ENCODE results near the gene VGLL4.
"Not testable (repeated sequence)": the region's sequence is repeated elsewhere in the genome, so short reads cannot be mapped to it uniquely, and the experiment has no call there.

VGLL4 gene

DNA sequence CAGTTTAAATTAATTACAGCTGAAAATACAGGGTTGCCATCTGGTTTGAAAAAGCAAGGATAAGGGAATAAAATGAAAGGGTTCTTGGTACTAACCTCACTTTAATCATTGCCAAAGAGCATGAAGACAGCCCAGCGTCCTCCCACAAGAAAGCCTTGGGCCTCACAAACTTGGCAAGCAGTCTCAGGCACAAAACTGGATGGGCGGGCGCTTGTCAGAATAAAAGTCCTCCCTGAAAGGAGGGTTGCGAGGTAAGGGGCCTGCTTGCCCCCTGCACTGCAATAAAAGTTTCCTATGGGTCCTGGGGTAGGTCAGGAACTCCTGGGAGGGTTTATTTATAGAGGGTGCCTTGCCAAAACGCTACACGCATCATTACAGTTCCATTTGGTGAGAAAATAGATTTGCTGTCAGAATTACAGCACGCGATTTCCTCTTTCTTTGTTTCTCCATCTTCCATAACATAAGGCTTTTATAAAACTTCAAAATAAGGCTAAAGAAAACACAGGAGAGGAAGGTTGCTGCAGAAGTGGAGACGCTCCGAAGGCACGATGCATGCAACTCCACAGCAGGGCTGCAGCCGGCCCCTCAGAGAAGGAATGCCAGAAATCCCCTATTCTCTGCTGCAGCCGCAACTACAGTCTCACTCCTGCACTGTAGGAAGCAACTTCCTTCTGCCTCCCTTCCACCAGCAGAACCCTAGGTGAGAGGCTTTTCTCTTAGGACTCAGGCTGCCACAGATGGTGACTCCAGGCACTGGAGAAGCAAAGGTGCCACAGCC, 61.3 kb downstream of the VGLL4 start:
- DNase-seq = peak; percentile 31

DNA sequence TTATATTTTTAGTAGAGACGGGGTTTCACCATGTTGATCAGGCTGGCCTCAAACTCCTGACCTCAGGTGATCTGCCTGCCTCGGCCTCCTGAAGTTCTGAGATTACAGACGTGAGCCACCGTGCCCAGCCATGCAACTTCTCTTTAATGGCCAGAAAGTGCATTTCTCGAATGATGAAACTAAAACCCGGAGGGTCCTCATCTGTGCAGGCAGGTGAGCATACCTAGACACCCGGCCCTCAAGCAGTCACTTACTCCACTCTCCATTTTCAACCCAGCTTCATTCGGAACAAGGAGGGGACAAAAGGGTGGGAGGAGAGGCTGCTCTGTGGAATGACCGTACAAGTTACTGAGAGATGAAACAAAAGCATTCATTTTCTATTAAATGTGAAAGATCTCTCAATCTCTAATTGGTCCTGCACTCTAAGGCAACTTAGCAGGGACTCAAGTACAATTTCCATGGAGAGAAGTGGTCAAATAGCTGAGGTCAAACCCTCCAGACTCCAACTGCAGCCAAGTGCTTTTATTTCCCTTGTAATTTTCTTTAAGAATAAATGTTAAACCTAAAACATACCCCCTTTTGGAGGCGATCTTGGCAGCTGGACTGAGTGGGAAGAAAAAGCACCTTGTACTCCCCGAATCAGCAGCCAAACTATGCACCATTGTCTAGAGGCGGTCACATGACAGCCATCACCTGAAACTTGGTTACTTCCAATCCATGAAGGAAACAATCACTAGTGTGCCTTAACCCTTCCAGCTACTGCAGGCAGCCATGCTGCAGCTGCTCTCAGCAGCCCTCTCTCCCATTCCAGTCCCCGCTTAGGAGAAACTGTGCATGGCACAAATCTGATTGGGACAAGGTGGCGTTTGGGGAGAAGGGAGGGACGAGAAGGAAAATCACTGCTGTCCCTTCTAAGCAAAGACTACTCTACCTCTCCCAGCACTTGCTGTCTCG, 62.2 kb downstream of the VGLL4 start:
- DNase-seq = no peak

DNA sequence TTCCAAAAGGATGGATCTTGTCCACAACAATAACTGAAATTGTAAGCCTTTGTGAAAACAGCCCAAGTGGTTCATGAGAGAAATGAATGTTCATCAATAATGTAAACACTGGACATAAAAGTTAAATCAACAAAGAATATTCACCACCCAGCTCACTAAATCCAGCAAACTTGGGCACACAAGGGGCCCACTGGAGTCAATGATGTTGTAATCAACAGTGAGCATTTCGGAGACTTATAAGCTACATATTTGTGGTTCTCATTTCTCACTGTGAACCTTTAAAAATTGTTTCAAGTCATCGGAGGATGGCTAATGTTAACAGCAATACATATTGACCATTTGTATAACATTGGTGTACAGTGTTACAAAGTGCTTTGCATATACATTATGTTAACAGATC, 63.1 kb downstream of the VGLL4 start:
- DNase-seq = no peak

DNA sequence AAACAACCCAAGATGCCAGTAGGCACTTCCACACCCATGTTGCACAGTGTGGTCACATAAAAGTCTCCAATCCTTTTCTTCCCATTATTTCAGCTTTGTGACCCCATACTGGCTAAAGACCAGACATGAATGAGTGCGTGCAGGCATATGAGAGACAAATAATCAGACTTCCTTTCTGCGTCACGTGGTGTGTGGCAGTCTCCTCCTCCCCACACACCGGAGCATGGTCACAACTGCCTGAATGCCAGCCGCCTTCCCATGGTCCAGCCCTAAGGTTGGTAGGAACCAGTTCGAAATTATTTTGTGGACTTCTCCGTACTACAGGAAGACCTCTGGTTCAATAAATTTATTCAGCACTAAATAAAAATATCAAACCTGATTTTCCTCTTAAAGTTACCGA, 65.5 kb downstream of the VGLL4 start:
- no peak for DNase-seq

DNA sequence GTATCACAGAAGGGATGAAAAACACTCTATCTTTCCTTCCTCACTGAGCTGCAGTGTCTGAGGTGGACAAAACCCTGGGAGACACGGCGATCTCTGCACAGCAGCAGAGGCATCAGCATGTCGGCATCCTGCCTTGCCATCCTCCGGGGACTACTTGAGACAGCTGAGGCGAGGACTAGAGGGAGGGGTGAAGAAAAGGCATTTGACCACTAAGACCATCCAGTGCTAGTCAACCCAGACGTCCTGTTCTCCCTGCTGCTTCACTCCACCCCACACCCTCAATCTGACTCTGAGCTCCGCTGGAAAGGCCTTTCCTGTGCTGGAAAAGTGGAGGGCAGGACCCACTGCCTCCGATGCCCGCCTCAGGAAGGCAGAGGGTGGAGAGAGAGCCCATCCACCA, 67.3 kb downstream of the VGLL4 start:
- no peak for DNase-seq

DNA sequence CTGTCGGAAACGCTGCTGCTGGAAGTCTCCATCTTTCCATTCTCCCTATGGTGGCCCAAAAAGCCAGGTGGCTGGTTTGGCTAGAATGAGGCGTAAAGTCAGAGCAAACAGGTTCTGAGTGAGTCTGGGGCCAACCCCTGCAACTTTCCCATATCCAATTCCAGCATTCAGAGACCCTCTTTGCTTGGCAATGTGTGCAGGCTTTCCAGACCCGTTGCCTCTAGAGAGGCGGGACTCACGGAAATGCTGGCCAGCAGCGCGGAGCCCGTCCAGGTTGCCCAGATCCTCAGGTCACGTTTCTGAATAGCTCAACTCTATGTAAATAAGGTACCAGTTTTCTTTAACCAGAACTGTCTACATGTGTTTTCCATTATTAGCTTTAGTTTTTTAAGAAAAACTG, 68.0 kb downstream of the VGLL4 start:
- no peak for DNase-seq

DNA sequence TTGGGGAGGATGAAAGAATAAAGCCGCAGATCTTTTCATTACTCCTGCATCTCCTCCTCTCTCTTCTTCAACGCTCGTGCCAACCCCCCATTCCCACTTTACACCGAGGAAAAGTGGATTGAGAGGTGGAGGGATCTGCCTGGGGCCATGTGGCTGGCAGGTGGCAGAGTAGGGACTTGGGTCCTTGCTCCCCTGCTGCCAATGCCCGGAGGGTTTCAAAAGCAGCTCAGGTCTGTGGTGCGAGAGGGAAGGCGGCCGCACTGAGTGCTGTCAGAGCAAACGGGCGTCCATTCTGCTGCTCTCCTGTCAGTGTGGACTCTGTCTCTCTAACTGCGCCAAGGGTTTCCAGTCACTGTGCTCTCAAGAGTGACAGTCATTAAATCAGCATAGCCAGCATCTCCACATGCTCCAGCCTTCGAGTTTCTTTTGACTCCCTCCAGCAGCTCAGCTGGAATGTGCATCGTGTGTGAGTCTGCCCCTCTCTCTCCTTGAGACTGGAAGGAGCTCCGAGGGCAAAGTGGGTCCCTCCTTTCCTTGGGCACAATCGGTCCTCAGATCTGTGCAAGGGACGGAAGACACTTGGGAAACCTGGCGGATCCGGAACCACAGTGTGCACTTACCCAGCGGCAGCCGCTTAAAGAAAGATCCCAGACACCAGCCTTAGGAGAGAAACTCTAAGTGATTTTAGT, 68.6 kb downstream of the VGLL4 start:
- no peak for DNase-seq

DNA sequence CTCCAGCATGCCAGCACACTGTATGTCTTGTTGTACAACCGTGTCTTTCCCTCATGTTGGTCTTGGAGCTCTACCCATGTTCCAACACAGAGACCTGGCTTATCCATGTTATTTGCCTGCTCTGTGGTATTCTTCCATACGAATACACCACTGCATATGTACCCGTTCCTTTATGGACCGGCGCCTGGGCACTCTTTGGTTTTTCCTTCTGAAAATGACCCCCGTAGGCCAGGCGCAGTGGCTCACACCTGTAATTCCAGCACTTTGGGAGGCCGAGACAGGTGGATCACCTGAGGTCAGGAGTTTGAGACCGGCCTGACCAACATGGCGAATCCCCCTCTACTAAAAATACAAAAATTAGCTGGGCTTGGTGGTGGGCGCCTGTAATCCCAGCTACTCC, 71.1 kb downstream of the VGLL4 start:
- not testable (repeated sequence) for DNase-seq

DNA sequence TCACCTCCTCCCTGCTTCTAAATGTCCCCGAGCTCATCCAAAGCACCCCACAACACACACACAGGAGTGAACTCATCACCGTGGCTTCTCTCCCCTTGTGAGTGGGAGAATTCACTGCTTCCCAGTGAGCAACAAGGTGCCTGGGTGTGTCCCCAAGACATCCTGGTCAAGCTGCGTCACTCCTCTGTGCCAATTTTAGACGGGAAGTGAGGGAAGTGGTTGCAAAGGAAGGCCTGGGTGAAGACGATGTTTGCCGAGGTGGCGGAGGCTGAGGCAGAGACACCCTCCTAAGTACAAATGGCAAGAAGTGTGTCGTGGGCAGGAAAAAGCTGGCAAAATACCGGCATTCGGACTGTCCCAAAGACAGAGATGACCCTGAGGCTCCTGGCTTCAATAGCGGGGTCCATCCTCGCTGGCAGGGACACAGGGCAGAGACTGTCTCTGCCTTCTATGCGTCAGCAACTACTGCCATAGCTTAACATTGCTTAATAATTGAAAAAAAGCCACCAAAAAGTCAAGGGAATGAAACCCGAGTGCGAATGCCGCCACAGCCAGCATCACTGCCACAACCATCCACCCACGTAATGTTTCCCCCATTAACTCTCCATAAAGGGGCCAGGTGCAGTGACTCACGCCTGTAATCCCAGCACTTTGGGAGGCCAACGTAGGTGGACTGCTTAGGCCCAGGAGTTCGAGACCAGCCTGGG, 72.8 kb downstream of the VGLL4 start:
- DNase-seq = no peak

DNA sequence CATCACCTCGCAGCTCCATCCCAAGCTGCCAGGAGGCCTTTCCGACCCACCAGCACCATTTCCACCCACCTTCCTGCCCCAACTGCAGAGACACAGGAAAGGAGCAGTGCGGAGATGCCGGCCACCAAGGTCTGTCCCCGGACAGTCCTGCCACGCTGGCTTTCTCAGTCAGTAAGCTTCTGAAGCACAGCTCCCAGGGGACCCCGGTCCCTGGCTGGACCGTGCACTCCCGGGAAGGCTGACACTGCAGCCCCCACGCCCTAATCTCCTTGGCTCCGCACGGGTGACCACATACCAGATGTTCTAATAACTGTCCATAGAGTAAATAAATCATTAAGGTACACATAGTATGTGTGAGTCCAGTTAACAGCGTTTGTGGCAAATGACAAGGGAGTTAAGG, 73.5 kb downstream of the VGLL4 start:
- no peak for DNase-seq

DNA sequence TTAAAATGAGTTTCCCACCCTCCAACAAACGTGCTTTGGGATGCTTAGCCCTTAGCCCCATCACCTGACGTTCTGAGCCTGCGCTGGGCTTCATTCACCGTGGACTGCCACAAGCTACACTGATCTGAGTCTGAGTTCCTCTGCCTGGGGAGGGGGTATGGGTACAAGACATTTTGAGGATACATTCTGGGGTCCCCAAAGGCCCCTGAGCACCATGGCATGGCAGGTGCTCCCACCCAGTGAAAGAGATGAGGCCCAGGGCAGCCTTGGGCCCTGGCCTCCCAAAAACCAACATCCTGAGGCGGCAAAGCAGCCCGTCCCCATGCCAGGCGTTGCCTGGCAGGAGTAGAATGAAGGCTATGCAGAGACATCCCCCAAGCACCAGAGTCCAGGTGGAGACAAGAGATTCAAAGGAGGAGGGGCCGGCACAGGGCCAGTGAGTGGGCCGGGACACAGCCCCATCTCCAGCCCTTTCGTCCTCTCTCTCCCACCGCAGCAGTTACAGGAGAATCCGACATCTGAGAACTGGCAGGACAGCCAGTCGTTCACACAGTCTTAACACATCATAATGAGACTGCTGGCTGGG, 74.5 kb downstream of the VGLL4 start:
- no peak for DNase-seq

DNA sequence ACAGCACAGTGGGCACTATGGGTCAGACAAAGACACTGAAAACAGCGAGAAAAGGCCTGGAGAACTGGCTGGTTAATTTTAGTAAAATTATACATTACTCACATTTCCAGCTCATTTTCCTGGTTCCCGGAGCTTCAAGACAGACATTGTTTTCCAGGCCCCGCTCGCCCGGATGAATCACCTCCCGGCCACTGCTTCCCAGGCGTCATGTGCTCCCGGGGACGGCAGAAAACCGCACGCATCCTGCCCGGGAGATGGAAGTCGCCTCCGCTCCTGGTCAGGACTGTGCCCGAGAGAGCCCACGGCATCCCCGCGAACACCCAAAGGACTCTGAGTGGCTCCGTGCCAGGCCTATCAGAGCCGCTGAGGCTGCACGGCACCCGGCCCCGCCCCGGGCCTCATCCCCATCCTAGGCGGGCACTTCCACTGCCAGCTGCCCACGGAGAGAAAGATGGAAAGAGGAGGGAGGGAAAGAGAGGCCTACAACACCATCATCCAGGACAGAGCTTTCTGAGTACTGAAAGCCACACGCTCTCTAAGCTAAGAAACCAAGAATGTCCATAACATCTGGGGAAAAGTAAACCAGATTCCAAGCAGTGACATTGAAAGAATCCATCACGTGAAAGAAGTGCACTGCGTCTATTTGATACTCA, 75.1 kb downstream of the VGLL4 start:
- no peak for DNase-seq

DNA sequence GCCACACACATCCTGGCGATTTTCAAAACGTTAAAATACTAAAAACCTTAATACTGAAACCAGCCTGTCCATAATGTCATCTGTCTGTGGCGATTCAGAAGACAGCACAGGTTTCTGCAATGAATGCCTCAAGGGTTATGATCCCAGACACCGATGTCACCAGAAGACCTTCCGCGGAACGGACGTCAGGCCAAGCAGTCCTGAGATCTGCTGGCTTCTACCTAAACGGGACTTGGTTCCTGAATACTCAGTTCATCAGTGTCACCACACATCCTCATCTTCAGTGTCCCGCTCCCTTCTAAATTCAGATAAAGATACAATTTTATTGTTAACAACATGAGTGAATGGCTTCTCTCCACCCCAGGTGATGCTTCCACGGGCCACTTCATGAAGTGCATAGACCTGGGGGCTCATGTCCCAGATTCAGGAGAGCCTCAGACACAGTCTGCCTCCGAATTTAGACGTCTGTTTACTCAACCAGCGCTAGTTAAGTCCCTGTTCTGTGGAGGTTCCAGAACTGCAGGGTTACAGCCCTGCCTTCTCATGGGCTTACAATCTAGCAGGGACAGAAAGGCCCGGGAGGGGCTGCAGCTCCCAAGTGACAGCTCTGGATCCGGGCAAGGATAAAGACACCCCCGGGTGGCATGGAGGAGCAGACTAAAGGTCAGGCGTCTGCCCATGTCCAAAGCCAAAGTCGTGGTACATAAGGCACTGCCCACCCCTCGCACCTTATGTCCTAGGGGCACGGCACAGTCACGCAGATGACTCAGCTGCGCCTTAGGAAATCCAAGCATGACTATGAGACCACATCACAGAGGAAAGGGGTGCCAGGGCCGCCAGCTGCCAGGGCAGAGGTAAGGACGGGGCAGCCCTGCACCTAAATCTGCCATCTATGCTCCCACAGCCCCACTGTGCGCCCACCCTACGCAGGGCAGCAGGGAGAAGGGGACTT, 75.9 kb downstream of the VGLL4 start:
- no peak for DNase-seq

DNA sequence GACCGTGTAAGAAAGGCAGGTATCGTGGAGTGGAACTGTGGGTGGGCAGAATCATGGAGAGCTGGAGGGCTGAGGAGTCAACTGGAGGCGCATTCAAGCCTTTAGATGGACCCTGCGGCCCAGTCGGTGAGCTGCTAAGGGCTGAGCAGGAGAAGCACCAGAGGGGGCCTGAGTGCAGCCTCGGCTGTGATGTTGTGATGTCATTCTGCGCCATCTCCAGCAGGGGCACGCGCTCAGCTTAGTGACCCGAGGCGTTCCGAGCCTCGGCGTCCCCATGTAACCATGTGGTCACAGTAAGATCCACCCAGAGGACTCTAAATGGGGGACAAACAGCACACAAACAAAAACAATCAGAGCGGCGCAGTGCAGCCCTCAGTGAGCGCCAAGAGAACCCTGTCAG, 76.8 kb downstream of the VGLL4 start:
- DNase-seq = no peak

DNA sequence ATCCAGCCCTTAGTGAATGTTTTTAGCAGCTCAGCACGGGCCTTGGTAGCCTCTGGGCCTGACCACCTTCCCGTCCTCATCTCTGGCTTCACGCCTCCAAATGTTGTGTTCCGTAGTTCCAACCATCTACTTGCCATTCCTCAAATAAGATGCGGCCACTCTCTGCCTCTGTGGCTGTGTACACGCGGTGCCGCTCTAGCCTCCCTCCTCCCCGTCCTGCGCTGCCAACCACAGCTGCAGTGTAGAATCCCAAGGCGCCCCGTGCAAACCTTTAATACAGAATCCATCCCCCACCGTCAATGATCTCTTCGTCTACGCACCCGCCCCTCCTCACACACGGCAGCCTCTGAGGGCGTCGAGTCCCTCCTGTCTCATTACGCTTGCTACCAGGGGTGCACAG, 77.2 kb downstream of the VGLL4 start:
- DNase-seq = no peak

DNA sequence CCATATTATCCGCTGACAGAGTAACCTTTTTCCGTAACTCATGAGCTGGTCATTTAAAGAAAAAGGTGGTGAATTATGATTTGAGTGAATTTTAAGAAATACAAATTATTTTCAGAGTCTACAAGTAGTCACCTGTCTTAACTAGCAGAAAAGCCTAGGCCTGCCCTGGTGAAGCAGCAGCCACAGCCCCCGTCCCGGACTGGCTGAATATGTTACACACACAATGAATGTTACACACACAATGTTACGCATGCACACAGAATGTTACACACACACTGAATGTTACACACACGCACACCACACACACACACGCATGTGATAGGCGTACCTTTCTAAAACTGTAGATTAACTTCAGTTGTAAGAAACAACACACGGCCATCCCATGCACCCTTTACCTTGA, 77.8 kb downstream of the VGLL4 start:
- no peak for DNase-seq

DNA sequence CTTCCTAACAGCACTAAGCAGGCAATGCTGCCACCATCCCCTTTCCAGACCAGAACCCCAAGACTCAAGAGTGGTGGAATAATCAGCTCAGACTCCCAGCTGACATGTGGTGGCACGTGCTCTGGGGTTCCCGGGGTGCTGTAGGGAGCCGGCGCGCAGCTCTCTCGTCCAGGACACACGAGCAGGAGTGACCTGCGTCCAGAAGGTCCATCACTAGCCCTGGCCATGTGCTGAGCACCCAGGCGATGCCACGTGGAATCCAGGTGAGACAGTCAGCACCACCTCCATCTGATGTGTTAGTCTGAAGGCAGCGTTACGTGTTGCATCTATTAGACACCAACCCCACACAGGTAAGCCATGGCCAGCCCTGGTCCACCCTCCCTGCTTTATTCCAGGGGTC, 78.2 kb downstream of the VGLL4 start:
- no peak for DNase-seq

DNA sequence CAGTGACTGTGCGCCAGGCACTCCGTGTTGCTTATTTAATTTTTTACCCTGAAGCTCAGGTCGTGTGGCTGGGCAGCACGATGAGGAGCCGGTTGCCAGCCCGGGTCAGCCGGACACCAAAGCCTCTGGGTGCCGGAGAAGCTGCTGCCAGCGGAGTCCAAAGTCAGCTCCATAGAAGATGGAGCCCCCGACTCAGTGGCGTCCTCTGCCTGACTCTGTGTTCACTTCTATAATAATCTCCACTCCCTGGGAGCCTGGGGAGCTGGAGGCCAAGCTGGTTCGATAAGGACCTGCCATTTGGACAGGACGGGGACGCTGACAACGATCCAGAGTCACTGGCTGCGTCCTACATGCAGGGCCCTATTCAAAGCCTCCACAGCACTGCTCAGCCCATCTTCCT, 78.6 kb downstream of the VGLL4 start:
- DNase-seq = no peak

DNA sequence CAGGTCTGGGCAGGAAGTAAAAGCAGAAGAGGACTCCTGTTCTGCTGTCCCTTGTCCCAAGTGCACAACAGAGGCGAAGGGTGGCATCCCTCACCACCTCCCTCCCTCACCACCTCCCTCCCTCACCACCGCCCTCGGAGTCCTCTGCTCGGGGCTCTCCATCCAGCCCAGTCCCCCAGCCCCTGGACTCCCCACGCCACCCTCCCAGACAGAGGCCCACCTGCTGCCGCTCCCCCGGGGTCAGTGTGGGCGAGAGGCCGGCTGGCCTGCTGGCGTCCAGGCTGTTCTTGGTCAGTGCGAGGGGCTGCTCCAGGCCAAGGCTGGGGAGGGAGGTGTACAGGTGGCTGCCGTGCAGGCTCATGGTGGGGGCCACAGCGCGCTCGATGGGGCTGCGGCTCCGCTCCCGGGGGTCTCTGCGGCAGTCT, 79.1 kb downstream of the VGLL4 start:
- DNase-seq = no peak

DNA sequence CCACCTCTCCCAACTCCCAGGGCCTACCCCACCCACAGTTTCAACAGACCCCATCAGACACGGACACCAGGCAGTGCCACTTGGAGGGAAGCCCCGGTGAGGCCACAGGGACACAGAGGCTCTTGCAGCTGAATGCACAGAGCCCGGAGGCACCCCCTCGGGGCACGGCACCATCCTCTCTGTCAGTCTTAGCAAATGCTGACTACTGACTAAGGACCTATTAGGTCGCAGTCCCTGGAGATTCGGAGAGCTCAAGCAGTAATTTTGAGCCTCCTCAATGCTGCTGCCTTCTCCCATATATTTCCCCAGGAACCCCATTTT, 79.9 kb downstream of the VGLL4 start:
- no peak for DNase-seq
